Lung (tissue), 12 donors: ENCODE measurements around the gene STX19. TPM values are rescaled to one million over a fixed set of nuclear protein-coding genes. Genes with fewer than 3 reads are reported as not detected.

Experiments
- ATAC-seq: fragments of 200-7000 bp; cut with Tn5 transposase; one replicate; pipeline ENCODE4 v1.9.1; 2020; ENCODE audit warnings: moderate number of reproducible peaks; ENCODE audit not compliant: insufficient read depth, low FRiP score
- DNase-seq, 3 donors: peaks; one replicate each; pipeline ENCODE4 v3.0.0-alpha.2; 2013 to 2017
- H3K27ac ChIP-seq, 2 donors: one replicate each; pipeline ENCODE4 v1.5.1; 2013; ENCODE audit warnings: mild to moderate bottlenecking in 2 of 2, moderate library complexity in 2 of 2, control low read depth in 1 of 2, inconsistent platforms in 1 of 2, low read depth in 1 of 2, low read length in 1 of 2
- H3K27me3 ChIP-seq, 3 donors: one replicate each; pipeline ENCODE4 v1.5.1; 2013; ENCODE audit warnings: low read length in 2 of 3; ENCODE audit not compliant: control insufficient read depth in 3 of 3, insufficient read depth in 3 of 3
- H3K36me3 ChIP-seq, 4 donors: one replicate each; pipeline ENCODE4 v1.5.1; 2013; ENCODE audit warnings: low read length in 4 of 4, mild to moderate bottlenecking in 1 of 4, moderate library complexity in 1 of 4; ENCODE audit not compliant: control insufficient read depth in 4 of 4, insufficient read depth in 4 of 4
- H3K4me1 ChIP-seq, 5 donors: one replicate each; pipeline ENCODE4 v1.5.1; 2013; ENCODE audit warnings: low read length in 5 of 5, mild to moderate bottlenecking in 2 of 5, moderate library complexity in 1 of 5; ENCODE audit not compliant: control insufficient read depth in 5 of 5, insufficient read depth in 5 of 5
- H3K4me3 ChIP-seq: one replicate; pipeline ENCODE4 v1.5.1; 2013; ENCODE audit warnings: mild to moderate bottlenecking, control low read depth, moderate library complexity
- H3K9ac ChIP-seq, 2 donors: one replicate each; pipeline ENCODE4 v1.5.1; 2013; ENCODE audit warnings: low read length in 2 of 2, control low read depth in 1 of 2; ENCODE audit not compliant: insufficient read depth in 1 of 2
- H3K9me3 ChIP-seq, 4 donors: one replicate each; pipeline ENCODE4 v1.5.1; 2013; ENCODE audit warnings: low read length in 3 of 4, mild to moderate bottlenecking in 1 of 4, moderate library complexity in 1 of 4; ENCODE audit not compliant: control insufficient read depth in 4 of 4, insufficient read depth in 3 of 4
- CTCF ChIP-seq: IDR thresholded peaks from 2 replicates; pipeline ENCODE4 v1.5.1; 2012; ENCODE audit warnings: mild to moderate bottlenecking; ENCODE audit errors: control extremely low read depth, extremely low read depth
- WGBS, 2 donors: extraction: QIAGEN DNeasy Blood & Tissue Kit; methylation state at CpG; one replicate each; pipeline ENCODE4 v1.1.7; 2013; 5-methylcytosine and 5-hydroxymethylcytosine counted together
- polyA plus RNA-seq, 2 donors: library from polyadenylated mRNA; stranded (reverse); fragments of 200-250 nt; gene quantifications; one replicate each; pipeline ENCODE4 v1.2.1, GENCODE V29; 2013
- total RNA-seq, 2 donors: library from RNA; depleted of rRNA in 1 of 2; stranded (reverse); fragments of >200 nt in 1 of 2; gene quantifications; one replicate each; pipeline ENCODE4 v1.2.1, GENCODE V29; 2014 to 2021
- donor health status: control.
- donor health status: control.
- donor health status: Bipolar disorder and iron deficiency.
- donor health status: healthy.
- donor health status: DM: yes; HTN: yes; CAD: no.

The STX19 gene
- total and polyA plus RNA-seq, 4 donors = 1.6 to 11.3 (median 5.1) TPM

GRCh38 chr3:93981649-93982048 lies 46.7 kb downstream of the STX19 start:
- 95 to 97% methylated on average over 13 of the region's 13 CpGs for WGBS, 2 donors
- ATAC-seq (no peak), DNase-seq (no peak)
- H3K27ac ChIP-seq = no peak overlapping the region
- H3K9me3 ChIP-seq = no peaks in the 10 kb centered on the region
- H3K27me3 ChIP-seq = no peaks in the 10 kb centered on the region
- no peak overlapping the region for H3K4me3 ChIP-seq
- H3K36me3 ChIP-seq = no peaks in the 10 kb centered on the region
- H3K4me1 ChIP-seq = peaks cover 0 to 15% (median 4%) of the 10 kb centered on the region in 5 donors
- TF ChIP-seq CTCF = no peak
- H3K9ac ChIP-seq = no peak overlapping the region

- no peak for TF ChIP-seq CTCF
- Histone ChIP-seq H3K27me3 (no peaks in the 10 kb centered on the region), H3K9me3 (no peaks in the 10 kb centered on the region), H3K27ac (peak within 1 kb of the TSS; percentile 91 to 96), H3K4me3 (peak within 1 kb of the TSS; percentile 77), H3K4me1 (peaks cover 0 to 15% (median 4%) of the 10 kb centered on the region in 5 donors), H3K9ac (peak within 1 kb of the TSS; percentile 77 to 84), H3K36me3 (no peaks in the 10 kb centered on the region)
- peak; percentile 98 to 99 (median 99) for DNase-seq
- 0% methylated on average over 63 to 66 of the region's 66 CpGs for WGBS, 2 donors
- ATAC-seq = peak; percentile 100
Observed at GRCh38 chr3:93979850-93980676, 48.3 kb downstream of the STX19 start, which contains the start of gene ARL13B. Gene ARL13B (plus strand): TSS chr3:93980155. CDS start chr3:93980424, 269 bp downstream.

- WGBS, 2 donors = 1 to 2% methylated on average over 40 to 53 of the region's 53 CpGs
- H3K36me3 ChIP-seq = no peaks in the 10 kb centered on the region
- ATAC-seq (peak; percentile 97), DNase-seq (peak; percentile 89 to 93 (median 93))
- TF ChIP-seq CTCF = no peak
- peak within 1 kb of the TSS; percentile 41 to 77 for H3K9ac ChIP-seq
- peak within 1 kb of the TSS; percentile 90 for H3K27ac ChIP-seq
- H3K4me1 ChIP-seq = peaks cover 0 to 11% (median 2%) of the 10 kb centered on the region in 5 donors
- H3K4me3 ChIP-seq = peak within 1 kb of the TSS; percentile 63
- no peaks in the 10 kb centered on the region for H3K27me3 ChIP-seq
- no peaks in the 10 kb centered on the region for H3K9me3 ChIP-seq
Observed at GRCh38 chr3:93973131-93974126, 55.0 kb downstream of the STX19 start, which contains the start of gene PROS1. Gene PROS1 (minus strand): TSS chr3:93973896. CDS start chr3:93973749, 147 bp downstream.
